ENCODE data around the gene EIF3J.

The EIF3J gene

DNA sequence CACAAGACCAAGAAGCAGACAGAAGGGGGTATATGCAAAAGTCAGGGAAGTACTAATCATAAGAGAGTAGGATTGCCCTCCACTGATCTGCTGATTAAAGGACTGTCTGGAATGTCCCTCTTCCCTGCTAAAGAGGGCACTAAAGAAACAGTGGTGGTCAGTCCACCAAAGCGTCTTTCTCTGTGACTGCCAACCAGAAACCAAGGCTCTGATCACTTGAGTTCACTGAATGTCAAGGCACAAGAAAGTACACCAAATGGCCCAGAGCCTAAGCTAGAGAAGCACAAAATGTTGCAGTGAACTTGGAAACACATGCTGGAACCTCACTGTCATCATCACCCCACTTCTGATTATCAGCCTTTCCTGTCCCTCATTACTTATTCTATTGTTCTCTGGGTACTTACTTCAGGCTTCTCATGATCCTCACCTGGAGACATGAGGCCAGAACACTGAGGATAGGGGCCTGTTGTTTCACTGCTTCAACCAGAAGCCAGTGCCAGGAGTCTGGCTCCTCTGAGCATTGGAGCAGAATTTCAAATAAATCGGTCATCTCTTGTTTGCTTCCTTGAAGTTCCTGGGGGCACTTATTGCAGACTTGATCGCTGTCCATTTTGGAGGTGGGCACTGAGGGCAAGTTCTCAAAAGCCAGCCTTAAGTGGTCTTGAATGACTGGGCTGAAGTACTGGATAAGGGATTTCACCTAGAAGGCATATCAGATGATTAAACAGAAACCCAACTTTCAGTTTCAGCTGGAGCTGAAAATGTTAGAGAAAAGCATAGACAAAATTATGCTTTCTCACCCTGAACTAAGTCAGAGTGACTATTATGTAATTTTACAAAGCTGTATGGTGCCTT is 58.9 kb downstream of the EIF3J start:
- no peak for DNase-seq

DNA sequence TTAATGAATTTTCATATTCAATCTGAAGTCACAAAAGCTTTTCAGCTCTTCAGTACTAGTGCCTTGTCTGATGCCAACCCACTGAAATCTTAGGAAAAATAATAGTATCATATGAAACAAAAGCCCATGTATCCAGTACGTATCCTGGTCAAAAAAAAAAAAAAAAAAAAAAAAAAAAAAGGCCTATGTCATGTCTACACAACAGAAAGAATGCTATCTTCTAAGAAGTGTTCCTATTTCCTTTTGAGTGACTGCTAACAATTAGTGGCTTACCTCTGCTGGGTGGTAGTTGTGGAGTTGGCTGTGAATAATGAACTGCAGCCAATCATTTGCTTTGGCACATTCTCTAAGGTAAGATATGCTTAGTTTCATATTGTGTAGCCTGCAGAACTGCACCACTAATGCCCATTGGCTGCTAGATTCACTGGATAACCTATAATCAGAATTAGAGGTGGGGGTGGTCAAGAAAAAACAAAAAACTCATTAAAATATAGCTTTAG is 59.6 kb downstream of the EIF3J start:
- DNase-seq: no peak

- DNase-seq: no peak
Measured at GRCh38 chr15:44598066-44598465, 61.1 kb downstream of the EIF3J start.

DNA sequence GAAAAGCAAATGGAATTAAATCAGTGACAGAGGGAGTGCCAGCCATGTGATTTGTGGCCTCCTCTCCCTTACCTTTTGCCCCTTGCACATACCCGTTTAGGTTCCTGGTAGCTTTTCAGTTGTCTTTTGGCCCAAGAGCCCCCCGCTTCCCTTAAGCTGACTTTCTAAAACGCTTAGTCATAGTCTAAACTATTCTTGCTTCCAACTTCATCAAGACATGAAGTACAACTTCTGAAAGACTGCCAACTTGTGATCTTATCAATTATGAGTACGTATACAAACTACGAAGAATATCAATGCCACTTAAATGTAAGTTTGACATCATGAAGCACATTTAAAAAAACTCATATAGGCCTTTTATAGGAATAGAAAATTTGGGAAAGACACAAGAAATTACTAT is 61.9 kb downstream of the EIF3J start:
- peak; percentile 68 for DNase-seq

DNA sequence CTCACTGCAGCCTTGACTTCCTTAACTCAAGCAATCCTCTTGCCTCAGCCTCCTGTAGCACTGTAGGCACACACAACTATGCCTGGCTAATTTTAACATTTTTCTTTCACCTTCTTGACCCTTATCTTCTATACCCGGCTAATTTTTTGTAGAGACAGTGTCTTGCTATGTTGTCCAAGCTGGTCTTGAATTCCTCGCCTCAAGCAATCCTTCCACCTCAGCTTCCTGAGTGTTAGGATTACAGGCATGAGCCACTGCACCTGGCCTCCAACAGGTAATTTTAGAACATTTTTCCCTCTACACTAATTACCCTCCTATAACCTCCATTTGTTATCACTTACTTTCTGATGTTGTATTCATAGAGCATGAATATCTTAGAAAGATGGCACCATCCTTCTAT is 66.2 kb downstream of the EIF3J start:
- no peak for DNase-seq

DNA sequence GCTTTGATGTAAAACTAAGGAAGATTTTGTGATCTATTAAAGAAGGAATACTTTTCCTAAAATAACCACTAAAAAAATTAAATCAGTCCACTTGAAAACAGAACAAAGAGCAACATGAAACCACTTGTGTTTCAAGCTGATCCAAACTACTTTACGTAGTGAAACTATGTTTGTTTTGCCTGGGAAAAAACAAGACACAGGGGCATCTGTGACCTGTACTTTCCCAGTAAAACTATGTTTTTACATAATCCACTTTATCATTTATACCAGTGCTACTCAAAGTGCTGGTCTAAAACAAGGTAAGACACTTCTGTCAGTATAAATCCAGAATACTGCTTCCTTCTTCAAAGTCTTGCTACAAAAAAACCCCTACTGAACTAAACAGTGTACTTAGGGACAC is 69.8 kb downstream of the EIF3J start:
- no peak for DNase-seq
